ENCODE results near the gene OR56A3.
"Not testable (repeated sequence)": the region's sequence is repeated elsewhere in the genome, so short reads cannot be mapped to it uniquely, and the experiment has no call there.

OR56A3 gene

GRCh38 chr11:5941951-5942350 is at the start of gene OR56A3:
Gene OR56A3 (plus strand): TSS chr11:5942251. CDS start chr11:5947347, 5,096 bp downstream.
- no peak for DNase-seq

- DNase-seq = no peak
Measured at GRCh38 chr11:5892908-5893307, 49.1 kb upstream of the OR56A3 start, which contains the start of gene OR52E5. Gene OR52E5 (plus strand): TSS chr11:5893208. CDS start chr11:5900777, 7,569 bp downstream.

GRCh38 chr11:5899534-5899933 is 42.5 kb upstream of the OR56A3 start:
- no peak for DNase-seq

GRCh38 chr11:5910540-5910939 is 31.5 kb upstream of the OR56A3 start:
- no peak for DNase-seq

- DNase-seq = peak; percentile 15
Measured at GRCh38 chr11:5922749-5923426, 19.2 kb upstream of the OR56A3 start.

GRCh38 chr11:5923427-5923776 is 18.6 kb upstream of the OR56A3 start:
- DNase-seq = no peak

GRCh38 chr11:5923794-5924193 is 18.3 kb upstream of the OR56A3 start:
- no peak for DNase-seq

GRCh38 chr11:5928271-5928670 is 13.8 kb upstream of the OR56A3 start:
- no peak for DNase-seq

GRCh38 chr11:5928811-5929210 is 13.2 kb upstream of the OR56A3 start:
- DNase-seq = no peak

- no peak for DNase-seq
Measured at GRCh38 chr11:5929571-5930368, 12.3 kb upstream of the OR56A3 start.

- no peak for DNase-seq
Measured at GRCh38 chr11:5930614-5931013, 11.4 kb upstream of the OR56A3 start.

- no peak for DNase-seq
Measured at GRCh38 chr11:5931061-5931460, 11.0 kb upstream of the OR56A3 start.

- no peak for DNase-seq
Measured at GRCh38 chr11:5932671-5933070, 9.4 kb upstream of the OR56A3 start.

GRCh38 chr11:5933116-5933515 is 8.9 kb upstream of the OR56A3 start:
- no peak for DNase-seq

GRCh38 chr11:5937868-5938602 is 4.0 kb upstream of the OR56A3 start:
- no peak for DNase-seq

- DNase-seq = no peak
Measured at GRCh38 chr11:5938603-5938965, 3.5 kb upstream of the OR56A3 start.

GRCh38 chr11:5940748-5941147 is 1.3 kb upstream of the OR56A3 start:
- DNase-seq = no peak

- no peak for DNase-seq
Measured at GRCh38 chr11:5955586-5955985, 13.5 kb downstream of the OR56A3 start.

GRCh38 chr11:5960704-5961320 is 18.8 kb downstream of the OR56A3 start:
- DNase-seq = not testable (repeated sequence)

- DNase-seq = no peak
Measured at GRCh38 chr11:5966958-5967357, 24.9 kb downstream of the OR56A3 start.

- DNase-seq = no peak
Measured at GRCh38 chr11:5967708-5968107, 25.7 kb downstream of the OR56A3 start.

GRCh38 chr11:5968394-5968793 is 26.3 kb downstream of the OR56A3 start, which contains the start of gene OR56A5:
Gene OR56A5 (minus strand): TSS chr11:5968494. CDS start chr11:5968494, 0 bp downstream.
- no peak for DNase-seq

- DNase-seq = no peak
Measured at GRCh38 chr11:5973530-5973929, 31.5 kb downstream of the OR56A3 start.
